ENCODE measurements around the gene PDCL2.

DNA sequence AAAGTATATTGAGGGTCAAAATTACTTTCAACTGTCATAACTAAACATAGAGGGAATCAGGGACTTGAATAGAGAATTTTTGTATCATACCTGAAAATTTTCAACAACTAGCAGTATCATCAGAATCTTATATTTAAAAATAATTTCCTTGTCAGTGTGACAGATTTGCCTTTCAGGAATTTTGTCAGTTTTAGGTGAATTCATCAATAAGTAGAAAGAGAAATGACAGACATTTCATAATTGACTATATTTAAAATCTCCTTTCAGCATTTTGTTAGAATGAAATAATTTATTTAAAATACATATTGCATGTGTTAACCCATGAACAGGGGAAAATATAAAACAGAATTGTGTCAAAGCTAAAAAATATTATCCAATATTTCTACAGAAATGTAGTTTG lies 8.6 kb upstream of the PDCL2 start:
- TF ChIP-seq, protein P1, sequence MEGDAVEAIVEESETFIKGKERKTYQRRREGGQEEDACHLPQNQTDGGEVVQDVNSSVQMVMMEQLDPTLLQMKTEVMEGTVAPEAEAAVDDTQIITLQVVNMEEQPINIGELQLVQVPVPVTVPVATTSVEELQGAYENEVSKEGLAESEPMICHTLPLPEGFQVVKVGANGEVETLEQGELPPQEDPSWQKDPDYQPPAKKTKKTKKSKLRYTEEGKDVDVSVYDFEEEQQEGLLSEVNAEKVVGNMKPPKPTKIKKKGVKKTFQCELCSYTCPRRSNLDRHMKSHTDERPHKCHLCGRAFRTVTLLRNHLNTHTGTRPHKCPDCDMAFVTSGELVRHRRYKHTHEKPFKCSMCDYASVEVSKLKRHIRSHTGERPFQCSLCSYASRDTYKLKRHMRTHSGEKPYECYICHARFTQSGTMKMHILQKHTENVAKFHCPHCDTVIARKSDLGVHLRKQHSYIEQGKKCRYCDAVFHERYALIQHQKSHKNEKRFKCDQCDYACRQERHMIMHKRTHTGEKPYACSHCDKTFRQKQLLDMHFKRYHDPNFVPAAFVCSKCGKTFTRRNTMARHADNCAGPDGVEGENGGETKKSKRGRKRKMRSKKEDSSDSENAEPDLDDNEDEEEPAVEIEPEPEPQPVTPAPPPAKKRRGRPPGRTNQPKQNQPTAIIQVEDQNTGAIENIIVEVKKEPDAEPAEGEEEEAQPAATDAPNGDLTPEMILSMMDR (IDR thresholded peaks at IDR 0.05): no peak
- no peak for TF ChIP-seq POLR2A (IDR thresholded peaks at IDR 0.05)
